ENCODE results near the gene SLC30A7.
"Not testable (repeated sequence)": the region's sequence is repeated elsewhere in the genome, so short reads cannot be mapped to it uniquely, and the experiment has no call there.

Gene SLC30A7

GRCh38 chr1:100892554-100892953 is 3.3 kb upstream of the SLC30A7 start:
- DNase-seq: no peak

GRCh38 chr1:100893718-100894117 is 2.2 kb upstream of the SLC30A7 start:
- no peak for DNase-seq

- peak; percentile 75 for DNase-seq
Measured at GRCh38 chr1:100894603-100895539, 1.0 kb upstream of the SLC30A7 start, which contains the start of gene EXTL2. TSS of gene EXTL2 (minus strand) at chr1:100894842. CDS start at chr1:100888757, 6,085 bp downstream.

DNA sequence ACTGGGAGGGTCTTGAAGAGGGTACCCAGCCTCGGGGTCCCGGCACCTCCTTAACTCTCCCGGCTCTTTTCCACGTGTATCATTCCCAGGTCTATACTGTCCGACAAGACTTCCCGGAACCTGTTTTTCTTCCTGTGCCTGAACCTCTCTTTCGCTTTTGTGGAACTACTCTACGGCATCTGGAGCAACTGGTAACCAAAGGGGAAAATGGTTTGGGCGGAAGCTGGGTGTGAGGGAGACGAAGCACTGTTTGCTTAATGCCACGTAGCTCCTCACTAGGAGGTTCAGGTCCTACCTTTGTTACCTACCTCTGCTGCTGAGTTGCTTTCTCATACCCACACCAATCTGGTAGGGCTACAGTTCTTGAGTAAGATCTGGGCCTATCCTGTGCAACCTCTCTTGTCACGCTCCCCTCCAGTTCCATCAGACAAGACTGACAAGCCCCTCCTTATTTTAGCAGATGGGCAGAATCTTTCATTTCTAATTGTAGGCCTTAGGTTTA is 642 bp downstream of the SLC30A7 start:
- no peak for DNase-seq

DNA sequence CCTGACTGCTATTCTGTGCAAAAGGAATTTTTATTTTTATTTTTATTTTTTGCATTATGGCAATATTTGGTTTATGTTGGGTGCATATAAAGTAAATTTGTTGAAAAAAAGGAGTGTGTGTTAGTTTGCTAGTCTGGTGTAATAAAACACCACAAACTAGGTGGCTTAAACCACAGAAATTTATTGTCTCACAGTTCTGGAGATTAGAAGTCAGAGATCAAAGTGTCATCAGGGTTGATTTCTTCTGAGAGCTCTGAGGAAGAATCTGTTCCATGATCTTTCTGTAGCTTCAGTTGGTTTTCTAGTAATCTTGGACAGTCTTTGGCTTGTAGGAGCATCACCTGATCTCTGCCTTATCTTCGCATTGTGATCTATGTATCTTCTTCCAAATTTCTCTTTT is 6.5 kb downstream of the SLC30A7 start:
- DNase-seq: no peak

DNA sequence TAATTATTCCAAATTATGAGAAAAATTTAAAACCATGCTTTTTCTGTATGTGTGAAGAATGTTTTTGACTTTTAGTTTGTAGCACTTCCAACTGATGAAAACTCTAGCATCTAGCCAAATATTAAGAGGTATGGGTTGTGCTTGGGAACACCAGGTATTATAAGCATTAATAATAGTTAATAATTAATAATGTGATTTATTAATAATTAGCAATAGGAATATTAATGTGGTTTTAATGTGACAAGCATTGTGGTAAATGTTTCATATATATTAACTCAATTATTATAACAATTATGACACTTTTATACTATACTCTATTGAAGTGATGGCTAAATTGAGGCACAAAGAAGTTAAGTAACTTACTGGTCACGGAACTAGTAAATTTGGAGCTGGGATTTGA is 7.9 kb downstream of the SLC30A7 start:
- DNase-seq: no peak

GRCh38 chr1:100904528-100904927 is 8.6 kb downstream of the SLC30A7 start:
- DNase-seq: no peak

DNA sequence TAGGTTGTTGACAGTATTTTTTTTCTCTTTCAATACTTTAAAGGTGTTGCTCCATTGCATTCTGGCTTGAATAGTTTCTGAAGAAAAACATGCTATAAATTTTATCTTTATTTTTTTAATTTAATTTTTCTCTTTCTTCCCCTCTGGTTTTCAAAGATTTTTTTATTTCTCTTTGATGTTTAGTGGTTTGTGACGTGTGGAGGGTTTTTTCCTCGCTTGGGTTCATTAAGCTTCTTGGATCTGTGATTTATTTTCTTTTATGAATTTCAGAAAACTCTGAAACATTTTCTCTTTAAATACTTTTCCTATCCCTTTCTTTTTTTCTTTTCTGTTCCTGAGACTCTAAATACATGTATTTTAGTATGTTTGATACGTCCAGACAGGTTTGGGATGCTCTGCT is 9.3 kb downstream of the SLC30A7 start:
- no peak for DNase-seq

DNA sequence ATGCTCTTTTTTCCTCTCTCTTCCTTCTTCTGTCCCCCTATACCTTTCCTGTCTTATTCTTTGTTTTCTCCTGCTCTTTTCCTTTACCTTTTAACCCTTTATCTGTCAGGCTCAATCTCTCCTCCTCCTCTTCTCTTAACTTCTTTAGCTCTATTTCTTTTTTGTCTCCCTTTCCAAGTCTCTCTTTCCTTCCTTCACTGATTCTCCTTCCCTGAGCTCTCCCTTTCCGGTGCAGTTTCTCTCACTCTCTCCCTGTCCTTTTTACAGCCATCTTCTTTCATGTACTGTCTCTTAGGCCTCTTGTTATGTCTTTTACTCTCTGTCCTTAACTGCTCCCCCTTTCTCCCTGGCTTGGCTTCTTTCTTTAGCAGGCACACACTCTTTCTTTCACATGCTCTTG is 12.0 kb downstream of the SLC30A7 start:
- DNase-seq: no peak

GRCh38 chr1:100909018-100909417 is 13.1 kb downstream of the SLC30A7 start:
- DNase-seq: no peak

GRCh38 chr1:100912019-100912418 is 16.1 kb downstream of the SLC30A7 start:
- no peak for DNase-seq

DNA sequence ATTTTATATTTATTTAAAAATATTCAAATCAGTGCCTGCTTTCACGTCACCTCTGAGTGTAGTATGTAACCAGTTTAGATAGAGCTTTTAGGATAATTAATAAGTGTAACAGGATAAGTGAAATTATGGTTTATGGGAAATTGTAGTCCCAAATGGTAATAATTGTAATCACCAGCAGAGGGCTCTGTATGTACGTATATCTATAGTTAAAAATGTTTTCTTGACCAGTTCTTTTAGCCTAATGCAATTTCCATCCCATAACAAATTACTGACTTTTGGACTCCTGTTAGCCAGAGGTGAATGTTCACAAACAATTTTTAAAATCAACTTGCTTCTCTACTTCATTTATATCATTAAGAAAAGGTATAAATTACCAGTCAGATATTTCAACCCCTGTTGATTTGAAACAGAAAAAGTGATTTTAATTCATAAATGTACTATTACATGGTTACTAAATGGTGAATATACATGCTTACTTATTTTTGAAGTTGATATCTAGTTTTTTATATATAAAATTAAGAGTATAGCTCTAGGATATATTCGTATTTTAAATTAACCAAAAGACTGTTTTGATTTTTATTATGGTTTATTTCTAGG is 25.3 kb downstream of the SLC30A7 start:
- no peak for DNase-seq

DNA sequence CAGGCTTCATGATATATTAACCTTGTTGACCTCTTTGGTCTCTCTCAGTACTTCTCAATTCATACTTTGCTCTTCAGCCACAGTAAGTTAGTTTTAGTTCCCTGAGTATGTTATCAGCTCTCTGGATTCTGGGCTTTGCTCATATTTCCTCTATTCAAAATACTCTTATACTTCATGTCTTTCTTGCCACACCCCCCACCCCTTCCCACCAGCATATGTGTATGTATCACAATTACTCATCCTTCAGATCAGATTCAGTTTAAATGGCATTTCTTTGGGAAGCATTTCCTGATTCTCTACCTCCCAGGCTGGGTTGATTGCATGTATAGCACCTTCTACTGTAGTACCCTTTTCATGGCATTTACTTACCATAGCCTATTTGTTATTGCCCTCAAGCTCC is 28.3 kb downstream of the SLC30A7 start:
- DNase-seq: no peak

- no peak for DNase-seq
Measured at GRCh38 chr1:100924991-100925390, 29.1 kb downstream of the SLC30A7 start.

DNA sequence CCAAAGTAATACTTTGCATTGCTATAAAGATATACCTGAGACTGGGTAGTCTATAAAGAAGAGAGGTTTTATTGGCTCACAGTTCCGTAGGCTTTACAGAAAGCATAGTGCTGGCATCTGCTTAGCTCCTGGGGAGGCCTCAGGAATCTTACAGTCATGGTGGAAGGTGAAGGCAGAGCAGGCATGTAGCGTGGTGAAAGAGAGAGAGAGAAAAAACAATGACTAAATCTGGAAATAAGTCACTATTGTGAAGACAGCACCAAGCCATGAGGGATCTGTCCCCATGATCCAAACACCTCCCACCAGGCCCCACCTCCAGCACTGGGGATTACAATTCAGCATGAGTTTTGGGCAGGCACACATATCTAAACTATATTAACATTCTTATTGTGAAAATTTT is 30.4 kb downstream of the SLC30A7 start:
- no peak for DNase-seq

DNA sequence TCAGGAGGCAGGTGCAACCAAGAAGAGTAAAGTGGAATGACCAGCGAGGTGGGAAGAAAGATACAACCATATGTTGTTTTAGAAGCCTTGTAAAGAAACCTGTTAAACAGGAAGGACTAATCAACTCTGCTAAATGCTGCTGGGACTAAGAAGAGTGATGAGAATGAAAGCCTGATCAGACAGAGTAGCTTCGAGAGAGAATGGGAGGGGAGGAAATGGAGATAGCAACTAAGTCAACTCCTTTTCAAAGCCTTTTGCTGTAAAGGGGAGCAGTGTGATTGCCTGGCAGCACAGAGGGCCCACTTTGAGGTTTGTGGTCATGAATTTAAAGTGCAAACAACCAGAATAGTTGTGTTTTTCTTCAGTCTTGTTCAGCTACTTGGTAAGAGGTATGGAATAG is 31.4 kb downstream of the SLC30A7 start:
- DNase-seq: no peak

GRCh38 chr1:100928128-100928527 is 32.2 kb downstream of the SLC30A7 start:
- no peak for DNase-seq

DNA sequence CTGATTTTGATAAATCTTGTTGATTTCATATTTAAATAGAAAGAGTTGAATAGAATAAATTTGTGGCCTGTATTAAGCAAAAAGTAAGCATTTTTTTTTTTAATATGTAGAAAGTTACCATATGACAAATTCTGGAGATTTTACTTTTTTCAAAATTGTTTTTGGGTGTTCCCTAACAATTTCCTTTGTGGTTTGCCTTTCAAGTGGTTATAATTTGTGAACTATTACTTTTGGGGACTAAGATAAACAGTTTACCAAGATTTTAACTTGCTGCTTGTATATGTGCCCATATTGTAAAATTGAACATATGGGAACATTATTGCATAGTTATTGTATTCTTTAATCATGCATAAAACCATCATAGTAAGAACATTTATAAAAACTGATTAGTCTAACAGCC is 34.6 kb downstream of the SLC30A7 start:
- DNase-seq: no peak

DNA sequence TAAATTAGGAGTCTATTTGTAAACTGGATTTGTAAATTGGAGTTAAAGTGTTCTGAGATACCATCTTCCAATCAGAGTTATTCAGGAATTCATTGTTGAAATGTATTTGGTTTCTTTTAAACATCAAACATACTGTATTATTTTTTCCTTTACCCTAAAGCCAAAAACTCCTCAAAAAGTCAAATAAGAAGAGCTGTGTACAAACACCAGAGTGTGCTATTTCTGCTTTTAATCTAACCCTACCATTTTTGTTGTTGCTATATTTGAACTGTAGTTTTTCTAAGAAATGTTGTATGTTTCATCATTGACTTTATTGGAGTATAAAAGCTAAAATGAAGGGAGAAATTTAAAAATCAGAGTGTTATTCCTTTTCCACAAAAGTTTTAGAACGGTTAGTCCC is 35.8 kb downstream of the SLC30A7 start:
- DNase-seq: no peak

GRCh38 chr1:100933555-100933954 is 37.7 kb downstream of the SLC30A7 start:
- not testable (repeated sequence) for DNase-seq

- DNase-seq: no peak
Measured at GRCh38 chr1:100936194-100936967, 40.5 kb downstream of the SLC30A7 start.

GRCh38 chr1:100941098-100941527 is 45.2 kb downstream of the SLC30A7 start:
- no peak for DNase-seq

GRCh38 chr1:100941580-100942216 is 45.8 kb downstream of the SLC30A7 start:
- no peak for DNase-seq
